Measurements from ENCODE around the gene TM9SF1. TPM values are rescaled to one million over a fixed set of nuclear protein-coding genes. Genes with fewer than 3 reads are reported as not detected.

The TM9SF1 gene
- total and polyA plus RNA-seq, 2 of the 13 experiments (the other 11 are each of a cell fraction or from before 2014, with no cell fraction given), result 83.2 to 110 TPM

DNA sequence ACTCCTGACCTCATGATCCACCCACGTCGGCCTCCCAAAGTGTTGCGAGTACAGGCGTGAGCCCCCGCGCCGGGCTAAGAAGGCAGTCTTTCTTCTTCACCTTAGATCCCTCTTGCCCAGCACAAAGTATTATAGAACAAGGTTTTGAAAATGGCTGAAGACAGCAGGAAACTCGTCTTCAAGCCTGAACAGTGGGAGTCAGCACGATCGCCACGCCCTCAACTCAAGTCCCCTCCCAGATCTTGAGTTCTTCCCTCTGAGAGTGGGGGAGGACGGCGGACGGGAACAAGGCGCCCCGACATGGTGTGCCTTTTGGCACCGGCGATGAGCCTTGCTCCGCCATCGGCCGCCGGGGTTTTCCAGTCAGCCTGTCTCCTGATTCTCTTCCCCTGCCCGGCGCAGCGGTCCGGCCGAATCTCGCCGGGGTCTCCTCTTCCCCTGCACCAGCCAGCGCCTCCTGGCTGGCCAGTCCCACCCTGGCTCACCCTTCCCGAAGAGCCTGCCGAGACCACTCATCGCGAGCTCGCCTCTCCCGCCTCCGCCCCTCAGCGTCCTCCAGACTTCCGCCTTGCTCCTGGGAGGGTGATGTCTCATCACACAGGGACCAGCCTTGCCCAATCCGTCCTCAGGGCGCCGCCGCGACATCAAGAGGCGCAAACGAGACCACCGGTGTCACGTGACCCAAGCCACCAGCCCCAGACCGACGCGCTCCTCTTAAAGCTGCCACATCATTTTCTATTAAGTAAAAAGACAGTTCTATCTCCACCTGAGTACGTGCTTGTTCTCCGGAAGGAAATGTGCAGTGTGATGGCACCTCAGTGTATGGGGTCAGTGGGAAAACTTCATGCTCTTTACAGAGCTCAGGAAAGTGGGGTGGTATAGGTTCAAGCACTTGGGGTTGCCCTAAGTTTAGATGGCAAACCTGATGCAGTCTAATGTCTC, 18.0 kb upstream of the TM9SF1 start, which contains the start of gene CHMP4A (continued):
- TF ChIP-seq, protein P1, sequence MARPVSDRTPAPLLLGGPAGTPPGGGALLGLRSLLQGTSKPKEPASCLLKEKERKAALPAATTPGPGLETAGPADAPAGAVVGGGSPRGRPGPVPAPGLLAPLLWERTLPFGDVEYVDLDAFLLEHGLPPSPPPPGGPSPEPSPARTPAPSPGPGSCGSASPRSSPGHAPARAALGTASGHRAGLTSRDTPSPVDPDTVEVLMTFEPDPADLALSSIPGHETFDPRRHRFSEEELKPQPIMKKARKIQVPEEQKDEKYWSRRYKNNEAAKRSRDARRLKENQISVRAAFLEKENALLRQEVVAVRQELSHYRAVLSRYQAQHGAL (CRISPR knock-in tag; IDR thresholded peaks at IDR 0.05; ENCODE audit: not compliant biosample characterization), result no peak
- TF ChIP-seq ELF4 (CRISPR knock-in tag; IDR thresholded peaks at IDR 0.05; ENCODE audit: borderline replicate concordance) (peak; percentile 97; the same call in 1 of the 2 replicates), ZNF382 (CRISPR knock-in tag; IDR thresholded peaks at IDR 0.05; ENCODE audit: borderline replicate concordance) (no peak), KMT2B (CRISPR knock-in tag; IDR thresholded peaks at IDR 0.05) (peak; percentile 92; the same call in 1 of the 2 replicates), NCOA1 (CRISPR knock-in tag; IDR thresholded peaks at IDR 0.05) (peak; percentile 93), ZNF790 (CRISPR knock-in tag; IDR thresholded peaks at IDR 0.05; ENCODE audit: borderline replicate concordance) (0 out of 2 replicates have a peak, but pooled peaks have one; percentile 19), ZNF780A (CRISPR knock-in tag; IDR thresholded peaks at IDR 0.05) (no peak), ZNF619 (CRISPR knock-in tag; IDR thresholded peaks at IDR 0.05) (peak; percentile 85), ZNF296 (CRISPR knock-in tag; conservative IDR thresholded peaks at IDR 0.05) (no peak), ZNF383 (CRISPR knock-in tag; IDR thresholded peaks at IDR 0.05; ENCODE audit: borderline replicate concordance) (peak; percentile 100; the same call in 1 of the 2 replicates), TBP (CRISPR knock-in tag; IDR thresholded peaks at IDR 0.05) (peak; percentile 49; the same call in 1 of the 2 replicates), HDAC6 (IDR thresholded peaks at IDR 0.05; ENCODE audit: low read depth, low read length) (0 out of 2 replicates have a peak, but pooled peaks have one; percentile 11)
- TF ChIP-seq, protein P2, sequence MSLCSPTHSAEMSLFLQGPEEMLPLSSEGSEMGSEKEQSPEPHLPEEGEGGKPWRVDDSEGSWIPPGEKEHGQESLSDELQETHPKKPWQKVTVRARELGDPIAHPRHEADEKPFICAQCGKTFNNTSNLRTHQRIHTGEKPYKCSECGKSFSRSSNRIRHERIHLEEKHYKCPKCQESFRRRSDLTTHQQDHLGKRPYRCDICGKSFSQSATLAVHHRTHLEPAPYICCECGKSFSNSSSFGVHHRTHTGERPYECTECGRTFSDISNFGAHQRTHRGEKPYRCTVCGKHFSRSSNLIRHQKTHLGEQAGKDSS (CRISPR knock-in tag; IDR thresholded peaks at IDR 0.05; ENCODE audit: borderline replicate concordance, low read depth), result peak; percentile 99
- TF ChIP-seq, protein P3, sequence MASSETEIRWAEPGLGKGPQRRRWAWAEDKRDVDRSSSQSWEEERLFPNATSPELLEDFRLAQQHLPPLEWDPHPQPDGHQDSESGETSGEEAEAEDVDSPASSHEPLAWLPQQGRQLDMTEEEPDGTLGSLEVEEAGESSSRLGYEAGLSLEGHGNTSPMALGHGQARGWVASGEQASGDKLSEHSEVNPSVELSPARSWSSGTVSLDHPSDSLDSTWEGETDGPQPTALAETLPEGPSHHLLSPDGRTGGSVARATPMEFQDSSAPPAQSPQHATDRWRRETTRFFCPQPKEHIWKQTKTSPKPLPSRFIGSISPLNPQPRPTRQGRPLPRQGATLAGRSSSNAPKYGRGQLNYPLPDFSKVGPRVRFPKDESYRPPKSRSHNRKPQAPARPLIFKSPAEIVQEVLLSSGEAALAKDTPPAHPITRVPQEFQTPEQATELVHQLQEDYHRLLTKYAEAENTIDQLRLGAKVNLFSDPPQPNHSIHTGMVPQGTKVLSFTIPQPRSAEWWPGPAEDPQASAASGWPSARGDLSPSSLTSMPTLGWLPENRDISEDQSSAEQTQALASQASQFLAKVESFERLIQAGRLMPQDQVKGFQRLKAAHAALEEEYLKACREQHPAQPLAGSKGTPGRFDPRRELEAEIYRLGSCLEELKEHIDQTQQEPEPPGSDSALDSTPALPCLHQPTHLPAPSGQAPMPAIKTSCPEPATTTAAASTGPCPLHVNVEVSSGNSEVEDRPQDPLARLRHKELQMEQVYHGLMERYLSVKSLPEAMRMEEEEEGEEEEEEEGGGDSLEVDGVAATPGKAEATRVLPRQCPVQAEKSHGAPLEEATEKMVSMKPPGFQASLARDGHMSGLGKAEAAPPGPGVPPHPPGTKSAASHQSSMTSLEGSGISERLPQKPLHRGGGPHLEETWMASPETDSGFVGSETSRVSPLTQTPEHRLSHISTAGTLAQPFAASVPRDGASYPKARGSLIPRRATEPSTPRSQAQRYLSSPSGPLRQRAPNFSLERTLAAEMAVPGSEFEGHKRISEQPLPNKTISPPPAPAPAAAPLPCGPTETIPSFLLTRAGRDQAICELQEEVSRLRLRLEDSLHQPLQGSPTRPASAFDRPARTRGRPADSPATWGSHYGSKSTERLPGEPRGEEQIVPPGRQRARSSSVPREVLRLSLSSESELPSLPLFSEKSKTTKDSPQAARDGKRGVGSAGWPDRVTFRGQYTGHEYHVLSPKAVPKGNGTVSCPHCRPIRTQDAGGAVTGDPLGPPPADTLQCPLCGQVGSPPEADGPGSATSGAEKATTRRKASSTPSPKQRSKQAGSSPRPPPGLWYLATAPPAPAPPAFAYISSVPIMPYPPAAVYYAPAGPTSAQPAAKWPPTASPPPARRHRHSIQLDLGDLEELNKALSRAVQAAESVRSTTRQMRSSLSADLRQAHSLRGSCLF (CRISPR knock-in tag; IDR thresholded peaks at IDR 0.05; ENCODE audit: borderline replicate concordance), result peak; percentile 19; the same call in 1 of the 2 replicates
- TF ChIP-seq, protein P4, sequence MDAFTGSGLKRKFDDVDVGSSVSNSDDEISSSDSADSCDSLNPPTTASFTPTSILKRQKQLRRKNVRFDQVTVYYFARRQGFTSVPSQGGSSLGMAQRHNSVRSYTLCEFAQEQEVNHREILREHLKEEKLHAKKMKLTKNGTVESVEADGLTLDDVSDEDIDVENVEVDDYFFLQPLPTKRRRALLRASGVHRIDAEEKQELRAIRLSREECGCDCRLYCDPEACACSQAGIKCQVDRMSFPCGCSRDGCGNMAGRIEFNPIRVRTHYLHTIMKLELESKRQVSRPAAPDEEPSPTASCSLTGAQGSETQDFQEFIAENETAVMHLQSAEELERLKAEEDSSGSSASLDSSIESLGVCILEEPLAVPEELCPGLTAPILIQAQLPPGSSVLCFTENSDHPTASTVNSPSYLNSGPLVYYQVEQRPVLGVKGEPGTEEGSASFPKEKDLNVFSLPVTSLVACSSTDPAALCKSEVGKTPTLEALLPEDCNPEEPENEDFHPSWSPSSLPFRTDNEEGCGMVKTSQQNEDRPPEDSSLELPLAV (CRISPR knock-in tag; conservative IDR thresholded peaks at IDR 0.05; ENCODE audit: low read depth), result no peak
- TF ChIP-seq, protein P5, sequence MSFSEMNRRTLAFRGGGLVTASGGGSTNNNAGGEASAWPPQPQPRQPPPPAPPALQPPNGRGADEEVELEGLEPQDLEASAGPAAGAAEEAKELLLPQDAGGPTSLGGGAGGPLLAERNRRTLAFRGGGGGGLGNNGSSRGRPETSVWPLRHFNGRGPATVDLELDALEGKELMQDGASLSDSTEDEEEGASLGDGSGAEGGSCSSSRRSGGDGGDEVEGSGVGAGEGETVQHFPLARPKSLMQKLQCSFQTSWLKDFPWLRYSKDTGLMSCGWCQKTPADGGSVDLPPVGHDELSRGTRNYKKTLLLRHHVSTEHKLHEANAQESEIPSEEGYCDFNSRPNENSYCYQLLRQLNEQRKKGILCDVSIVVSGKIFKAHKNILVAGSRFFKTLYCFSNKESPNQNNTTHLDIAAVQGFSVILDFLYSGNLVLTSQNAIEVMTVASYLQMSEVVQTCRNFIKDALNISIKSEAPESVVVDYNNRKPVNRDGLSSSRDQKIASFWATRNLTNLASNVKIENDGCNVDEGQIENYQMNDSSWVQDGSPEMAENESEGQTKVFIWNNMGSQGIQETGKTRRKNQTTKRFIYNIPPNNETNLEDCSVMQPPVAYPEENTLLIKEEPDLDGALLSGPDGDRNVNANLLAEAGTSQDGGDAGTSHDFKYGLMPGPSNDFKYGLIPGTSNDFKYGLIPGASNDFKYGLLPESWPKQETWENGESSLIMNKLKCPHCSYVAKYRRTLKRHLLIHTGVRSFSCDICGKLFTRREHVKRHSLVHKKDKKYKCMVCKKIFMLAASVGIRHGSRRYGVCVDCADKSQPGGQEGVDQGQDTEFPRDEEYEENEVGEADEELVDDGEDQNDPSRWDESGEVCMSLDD (CRISPR knock-in tag; IDR thresholded peaks at IDR 0.05; ENCODE audit: borderline replicate concordance), result peak; percentile 74; the same call in 1 of the 2 replicates
